Glomerular visceral epithelial cell (primary cell): ENCODE results near the gene LRIT1.
A peak's percentile ranks its signal among the peaks of the same experiment; 100 is the strongest.

ENCODE experiments used
- DNase-seq: peaks from one replicate; pipeline ENCODE4 v3.0.0-alpha.2; 2016; ENCODE audit errors: extremely low spot score

Gene LRIT1

DNA sequence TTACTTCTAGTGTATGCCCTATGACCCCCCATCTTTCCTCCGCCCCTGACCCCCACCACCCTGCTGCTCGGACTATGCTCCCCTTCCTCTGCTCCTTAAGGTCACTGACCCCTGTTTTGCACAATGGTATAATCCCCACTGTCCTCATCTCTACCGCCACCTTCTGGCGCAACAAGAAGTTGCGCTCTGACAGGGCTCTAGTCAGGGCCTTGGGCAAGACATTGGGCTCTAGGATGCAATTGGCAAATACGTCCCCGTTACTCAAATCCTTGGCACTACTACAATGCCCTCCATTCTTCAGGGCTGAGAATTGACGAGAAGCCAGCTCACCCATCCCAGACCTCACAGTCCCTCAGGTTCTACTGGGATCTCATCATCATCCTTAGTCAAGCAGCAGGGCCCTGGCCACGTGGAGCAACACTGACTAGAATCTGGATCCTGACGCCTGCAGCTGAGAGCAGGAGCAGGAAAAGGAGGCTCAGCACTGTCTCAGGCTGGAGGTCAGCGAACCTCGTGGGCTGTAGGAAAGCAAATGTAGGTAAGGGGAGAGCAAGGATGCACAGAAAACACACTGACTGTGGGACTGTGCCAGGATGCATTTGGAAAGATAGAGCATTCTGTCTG lies 26.6 kb downstream of the LRIT1 start:
- no peak for DNase-seq

DNA sequence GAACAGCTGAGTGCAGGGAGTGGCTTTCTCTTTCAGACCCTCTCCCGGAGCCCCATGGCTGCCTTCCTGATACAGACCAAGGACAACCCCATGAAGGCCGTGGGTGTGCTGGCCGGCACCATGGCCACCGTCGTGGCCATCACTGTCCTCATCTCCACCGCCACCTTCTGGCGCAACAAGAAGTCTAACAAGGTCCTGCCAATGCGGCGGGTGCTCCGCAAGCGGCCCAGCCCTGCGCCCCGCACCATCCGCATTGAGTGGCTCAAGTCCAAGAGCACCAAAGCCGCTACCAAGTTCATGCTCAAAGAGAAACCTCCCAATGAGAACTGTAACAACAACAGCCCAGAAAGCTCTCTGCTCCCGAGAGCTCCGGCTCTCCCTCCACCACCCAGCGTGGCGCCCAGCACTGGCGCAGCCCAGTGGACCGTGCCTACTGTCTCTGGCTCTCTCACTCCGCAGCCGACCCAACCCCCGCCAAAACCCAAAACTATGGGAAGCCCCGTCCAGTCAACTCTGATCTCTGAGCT lies 27.2 kb downstream of the LRIT1 start:
- DNase-seq = no peak

DNA sequence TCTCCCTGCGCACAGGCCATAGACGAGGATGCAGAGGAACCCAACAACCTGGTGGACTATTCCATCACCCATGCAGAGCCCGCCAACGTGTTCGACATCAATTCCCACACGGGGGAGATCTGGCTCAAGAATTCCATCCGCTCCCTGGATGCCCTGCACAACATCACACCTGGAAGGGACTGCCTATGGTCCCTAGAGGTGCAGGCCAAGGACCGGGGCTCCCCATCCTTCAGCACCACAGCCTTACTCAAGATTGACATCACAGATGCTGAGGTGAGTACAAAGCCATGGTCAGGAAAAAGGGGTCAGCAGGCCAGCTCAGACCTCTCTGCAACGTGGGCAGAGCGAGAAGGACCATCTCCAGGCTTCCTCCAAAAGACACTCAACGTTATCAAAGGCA lies 28.3 kb downstream of the LRIT1 start:
- DNase-seq = no peak

DNA sequence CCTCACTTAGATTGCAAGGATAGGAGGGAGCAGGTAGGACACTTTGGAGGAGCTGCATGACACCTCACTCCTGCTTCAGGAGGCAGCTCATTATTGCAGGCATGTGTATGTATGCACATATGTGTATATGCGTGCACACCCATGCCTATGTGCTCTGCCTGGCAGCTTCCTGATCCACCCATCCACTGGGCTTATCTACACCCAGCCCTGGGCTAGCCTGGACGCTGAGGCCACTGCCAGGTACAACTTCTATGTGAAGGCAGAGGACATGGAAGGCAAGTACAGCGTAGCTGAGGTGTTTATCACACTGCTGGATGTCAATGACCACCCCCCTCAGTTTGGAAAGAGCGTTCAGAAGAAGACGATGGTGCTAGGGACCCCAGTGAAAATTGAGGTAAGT lies 29.3 kb downstream of the LRIT1 start:
- no peak for DNase-seq

DNA sequence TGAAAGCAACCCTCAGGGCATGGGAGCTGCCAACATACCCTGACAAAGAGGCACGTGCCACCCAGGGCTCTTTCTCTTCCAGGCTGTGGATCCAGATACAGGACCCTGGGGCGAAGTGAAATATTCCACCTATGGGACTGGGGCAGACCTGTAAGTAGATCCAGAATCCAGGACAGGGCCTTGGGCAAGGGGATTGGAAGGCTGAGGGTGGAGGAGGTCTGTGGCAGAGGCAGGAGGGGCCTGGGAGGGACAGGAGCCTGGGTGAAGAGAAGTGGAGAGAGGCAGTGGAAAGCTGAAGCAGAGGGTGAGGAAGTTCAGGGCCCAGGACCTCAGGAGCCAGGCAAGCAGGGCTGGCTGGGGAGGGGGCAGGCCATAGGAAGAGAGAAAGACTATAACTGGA lies 29.8 kb downstream of the LRIT1 start:
- DNase-seq = no peak

DNA sequence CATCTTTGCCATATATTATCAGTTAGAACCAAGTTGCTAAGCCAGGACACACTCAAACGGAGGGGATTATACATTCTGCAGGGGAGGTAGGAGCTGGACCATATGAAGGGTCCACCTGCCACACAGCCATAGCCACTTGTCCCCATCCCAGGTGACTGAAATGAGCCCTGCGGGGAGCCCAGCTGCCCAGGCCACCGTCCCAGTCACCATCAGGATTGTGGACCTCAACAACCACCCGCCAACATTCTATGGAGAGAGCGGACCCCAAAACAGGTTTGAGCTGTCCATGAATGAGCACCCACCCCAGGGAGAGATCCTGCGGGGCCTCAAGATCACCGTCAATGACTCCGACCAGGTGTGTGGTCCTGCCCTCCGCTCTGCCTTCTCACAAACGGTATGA lies 33.3 kb downstream of the LRIT1 start:
- no peak for DNase-seq

DNA sequence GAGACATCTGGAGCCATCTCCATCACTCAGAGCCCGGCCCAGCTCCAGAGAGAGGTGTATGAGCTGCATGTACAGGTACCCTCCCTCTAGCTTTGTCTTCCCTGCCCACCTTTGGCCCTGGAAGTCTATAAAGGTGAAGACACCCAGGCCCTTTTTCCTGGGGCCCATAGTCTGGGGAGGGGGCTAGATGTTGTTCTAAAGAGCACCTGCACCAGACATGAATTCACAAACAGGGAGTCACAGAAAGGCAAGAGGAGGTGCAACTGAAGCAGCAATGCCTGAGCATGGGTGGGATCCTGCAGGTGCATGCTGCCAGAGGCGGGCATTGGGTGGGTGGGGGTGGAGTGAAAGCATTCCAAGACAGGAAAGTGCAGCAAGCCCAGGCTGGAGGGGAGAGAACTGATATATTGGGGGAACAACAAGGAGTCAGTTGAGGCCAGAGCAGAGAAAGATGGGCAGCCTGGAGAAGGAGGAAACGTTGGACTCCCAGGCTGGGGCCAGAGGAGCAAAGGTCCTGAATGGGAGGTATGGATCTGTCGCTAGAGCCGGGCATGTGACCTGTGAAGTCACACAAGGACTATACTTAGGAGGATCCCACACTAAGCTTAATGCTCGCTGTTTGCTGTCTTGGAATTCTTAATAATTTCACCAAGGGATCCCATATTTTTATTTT lies 35.4 kb downstream of the LRIT1 start:
- no peak for DNase-seq

DNA sequence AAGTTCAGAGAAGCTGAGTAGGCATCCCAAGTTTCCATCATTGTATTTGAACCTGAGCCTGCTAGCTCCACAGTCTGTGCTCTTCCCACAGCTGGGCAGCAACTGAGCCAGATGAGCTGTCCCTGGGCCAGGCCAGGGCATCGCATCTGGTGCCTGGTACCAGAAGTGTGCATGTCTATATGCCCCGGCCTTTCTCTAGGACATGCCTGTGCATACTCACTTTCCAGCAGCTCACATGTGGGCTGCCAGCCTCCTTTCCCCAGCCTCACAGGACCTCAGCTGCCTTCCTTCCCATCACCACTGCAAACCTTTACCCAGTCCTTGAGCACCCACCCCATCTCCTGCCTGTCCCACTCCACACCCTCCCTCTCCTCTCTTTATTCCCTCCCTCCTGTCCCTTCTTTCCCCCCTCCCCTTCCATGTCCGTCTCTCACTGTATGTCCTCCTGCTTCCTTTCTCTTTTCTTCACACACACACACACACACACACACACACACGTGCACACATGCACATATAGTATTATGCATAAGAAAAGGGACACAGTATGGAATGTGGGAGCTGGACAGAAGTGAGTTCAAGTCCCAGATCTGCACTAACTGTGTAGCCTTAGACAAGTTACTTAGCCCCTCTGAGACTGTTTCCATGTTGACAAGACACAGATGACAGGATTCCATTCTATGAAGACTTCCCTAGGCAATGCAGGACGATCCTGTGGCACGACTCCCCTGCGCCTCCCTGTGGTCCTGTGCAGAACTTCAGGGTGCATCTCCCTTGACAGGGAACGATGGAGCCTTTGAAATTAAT lies 36.1 kb downstream of the LRIT1 start:
- peak; percentile 76 for DNase-seq

DNA sequence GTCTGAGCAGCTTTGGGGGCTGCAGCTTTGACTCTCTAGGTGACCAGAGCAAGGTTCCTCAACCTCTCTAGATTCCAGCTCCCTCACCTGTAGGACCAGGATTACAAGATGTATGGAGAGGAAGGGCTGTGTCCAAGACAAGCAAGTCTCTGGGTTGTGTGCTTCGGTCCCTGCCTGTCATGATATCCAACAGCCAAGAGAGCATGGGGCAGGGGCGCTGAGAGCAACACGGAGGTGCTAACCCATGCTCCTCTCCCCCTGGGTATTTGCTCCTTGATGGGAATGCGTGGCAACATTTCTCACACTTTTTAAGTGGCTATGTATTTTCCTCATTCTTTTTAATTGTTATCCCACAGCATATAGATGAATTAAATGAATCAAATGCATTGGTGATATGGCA lies 36.7 kb downstream of the LRIT1 start:
- DNase-seq = no peak

DNA sequence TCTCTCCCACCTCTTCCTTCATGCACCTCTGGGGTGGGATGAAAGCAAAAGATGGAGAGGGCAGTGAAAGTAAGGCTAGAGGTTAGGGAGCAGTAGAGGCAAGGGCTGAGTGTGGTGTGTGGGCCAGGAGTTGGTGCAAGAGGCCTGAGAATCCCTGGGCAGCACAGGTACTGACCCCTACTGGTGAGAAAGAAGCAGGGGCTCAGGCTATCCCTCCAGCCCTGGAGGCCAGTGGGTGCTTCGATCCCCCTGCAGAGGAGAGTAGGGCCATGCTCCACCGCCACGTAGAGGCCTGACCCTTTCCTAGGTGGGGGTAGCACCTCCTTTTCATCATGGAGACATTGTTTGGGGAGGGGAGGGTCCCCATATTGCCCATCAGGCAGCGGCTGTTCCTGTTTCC lies 37.2 kb downstream of the LRIT1 start:
- DNase-seq = peak; percentile 26

DNA sequence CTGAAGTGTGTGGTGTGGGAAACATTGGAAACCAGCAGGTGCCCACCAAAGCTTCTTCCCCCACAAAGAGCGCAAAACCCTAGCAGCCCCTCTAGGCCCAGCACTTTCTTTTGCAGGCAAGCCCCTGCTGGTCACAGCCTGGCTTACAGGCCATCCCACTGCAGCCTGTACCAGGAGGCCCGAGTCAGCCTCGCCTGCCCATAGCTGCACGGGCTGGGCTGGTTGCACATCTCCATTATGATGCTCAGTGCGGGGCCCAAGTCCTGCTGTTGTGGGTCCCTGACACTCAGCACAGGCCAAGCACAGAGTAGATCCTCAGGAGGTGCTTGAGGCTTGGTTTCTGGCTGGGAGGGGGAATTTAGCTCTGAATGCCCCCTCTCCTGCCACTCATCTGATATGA lies 39.0 kb downstream of the LRIT1 start:
- DNase-seq = no peak

DNA sequence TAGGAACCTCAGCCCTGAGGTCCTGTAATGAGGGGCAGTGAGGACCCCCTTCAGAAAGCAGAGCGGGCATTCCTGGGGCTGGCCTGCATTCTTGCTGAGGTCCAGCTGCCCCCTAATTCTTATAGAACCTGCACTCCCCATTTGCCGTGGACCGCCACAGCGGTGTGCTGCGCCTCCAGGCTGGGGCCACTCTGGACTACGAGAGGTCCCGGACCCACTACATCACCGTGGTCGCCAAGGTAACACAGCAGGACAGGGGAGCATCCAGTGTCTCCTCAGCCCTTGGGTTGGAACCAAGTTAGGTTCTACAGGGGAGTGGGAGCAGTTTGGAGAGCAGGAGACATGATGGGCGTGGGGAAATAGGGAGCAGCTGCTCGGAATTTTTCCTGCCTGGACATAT lies 39.7 kb downstream of the LRIT1 start:
- no peak for DNase-seq

DNA sequence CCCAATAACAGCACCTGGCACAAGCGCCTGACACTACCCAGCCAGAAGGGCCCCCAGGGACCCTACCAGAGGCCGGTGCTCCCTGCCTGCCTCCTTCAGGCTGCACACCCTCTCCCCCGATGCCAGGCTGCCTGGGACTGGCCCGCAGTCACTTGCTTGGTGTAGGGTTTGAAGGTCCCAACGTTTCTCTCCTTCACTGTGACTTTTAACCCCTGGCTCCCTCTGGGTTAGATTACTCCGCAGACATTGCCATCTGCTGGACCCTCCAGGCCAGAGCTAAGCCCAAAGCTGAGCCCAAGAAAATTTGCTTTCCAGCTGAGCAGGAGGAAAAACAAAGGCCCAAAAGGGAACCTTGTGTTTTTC lies 40.1 kb downstream of the LRIT1 start:
- DNase-seq = no peak

DNA sequence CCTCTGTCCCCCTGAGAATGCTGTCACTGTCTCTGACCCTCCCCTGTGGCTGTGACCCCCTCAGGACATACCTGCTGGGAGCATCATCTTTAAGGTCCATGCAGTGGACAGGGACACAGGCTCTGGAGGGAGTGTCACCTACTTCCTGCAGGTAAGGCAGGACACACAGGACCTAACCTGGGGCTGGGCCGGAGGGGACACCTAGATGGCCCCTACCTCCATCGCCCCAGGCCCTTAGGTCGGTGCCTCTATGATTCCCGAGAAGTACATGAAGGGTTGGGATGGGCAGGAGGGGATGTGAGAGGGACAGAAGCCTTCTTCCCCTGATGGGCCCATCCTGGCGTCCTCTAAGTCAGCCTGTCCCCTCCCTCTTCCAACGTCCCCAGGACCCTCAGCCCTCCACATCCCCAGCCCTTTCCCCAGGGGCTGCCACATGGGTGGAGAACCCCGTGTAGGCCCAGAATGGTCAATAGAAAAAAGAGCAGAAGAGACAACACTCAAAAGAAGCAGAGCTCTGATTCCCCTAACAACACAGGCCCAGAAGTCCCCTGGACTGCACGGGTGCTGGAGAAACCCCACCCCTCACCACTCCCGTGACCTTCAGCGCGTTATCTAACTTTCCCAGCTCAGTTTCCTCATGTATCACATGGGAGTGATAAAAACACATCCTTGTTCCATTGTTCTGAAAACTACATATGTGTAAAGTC lies 40.7 kb downstream of the LRIT1 start:
- no peak for DNase-seq

DNA sequence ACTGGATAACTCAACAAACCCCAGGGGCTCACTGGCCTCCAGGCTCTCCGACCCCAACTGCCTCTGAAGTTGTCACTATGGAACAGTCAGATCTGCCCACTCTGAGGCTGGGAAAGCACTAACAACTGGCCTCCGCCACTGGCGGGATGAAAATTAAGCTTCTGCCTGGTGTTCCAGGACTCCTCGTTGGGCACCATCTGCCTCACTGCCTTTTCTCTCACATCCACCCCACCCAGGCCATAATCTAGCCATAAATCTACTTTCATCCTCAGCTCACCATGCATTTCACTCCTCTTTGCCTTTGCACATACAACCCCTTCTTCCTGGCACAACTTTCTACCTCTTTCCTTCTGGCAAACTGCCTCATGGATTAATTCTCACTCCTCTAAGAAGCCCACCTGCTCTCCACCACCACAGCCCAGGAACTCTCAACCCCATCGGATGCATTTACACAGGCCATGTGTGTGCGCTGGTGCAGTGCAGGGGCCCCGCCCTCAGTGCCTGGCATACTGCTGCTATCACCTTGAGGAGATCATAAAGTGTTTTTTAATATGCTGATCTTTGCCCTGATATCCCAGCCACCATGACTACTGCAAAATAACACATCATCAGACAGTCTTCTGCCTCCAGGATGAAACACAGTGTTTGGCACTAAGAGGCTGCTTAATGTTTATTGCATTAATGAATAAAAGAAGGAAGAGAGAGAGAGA lies 43.0 kb downstream of the LRIT1 start:
- no peak for DNase-seq

DNA sequence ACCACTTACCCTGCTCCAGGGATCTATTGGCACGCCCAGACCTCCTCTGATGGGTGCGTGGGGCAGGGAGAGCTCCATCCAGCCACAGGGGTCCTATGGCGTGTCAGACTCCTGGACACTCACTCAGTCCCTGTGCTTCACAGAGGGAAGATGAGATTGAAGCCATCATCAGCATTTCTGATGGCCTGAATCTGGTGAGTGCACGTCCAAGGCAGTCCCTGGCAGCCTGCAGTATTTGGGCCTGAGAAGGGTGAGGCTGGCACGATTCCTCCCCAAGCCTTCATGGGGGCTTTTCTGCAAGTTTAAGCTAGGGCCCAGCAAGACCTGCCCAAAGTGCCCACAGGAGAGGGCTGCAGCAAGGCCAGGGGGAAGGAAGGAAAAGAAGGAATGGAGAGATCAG lies 43.7 kb downstream of the LRIT1 start:
- no peak for DNase-seq

DNA sequence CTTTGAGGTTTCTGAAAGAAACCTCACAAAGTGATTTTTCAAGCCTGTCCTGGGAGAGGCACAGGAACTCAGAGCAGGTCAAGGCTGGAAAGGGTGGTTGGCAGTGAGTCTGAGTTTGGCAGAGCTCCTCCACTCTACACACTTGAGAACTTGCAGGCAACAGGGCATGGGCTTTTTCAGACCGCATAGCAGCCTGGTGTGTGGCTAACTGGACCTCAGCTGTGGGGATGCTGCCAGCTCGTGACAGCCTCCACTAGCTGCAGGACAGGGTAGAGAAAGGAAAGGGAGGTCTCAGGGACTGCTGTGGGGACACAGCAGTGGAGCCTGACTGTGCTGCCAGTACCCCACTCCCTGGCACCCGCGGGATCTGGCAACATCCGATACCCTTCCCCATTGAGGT lies 44.4 kb downstream of the LRIT1 start:
- DNase-seq = peak; percentile 13

DNA sequence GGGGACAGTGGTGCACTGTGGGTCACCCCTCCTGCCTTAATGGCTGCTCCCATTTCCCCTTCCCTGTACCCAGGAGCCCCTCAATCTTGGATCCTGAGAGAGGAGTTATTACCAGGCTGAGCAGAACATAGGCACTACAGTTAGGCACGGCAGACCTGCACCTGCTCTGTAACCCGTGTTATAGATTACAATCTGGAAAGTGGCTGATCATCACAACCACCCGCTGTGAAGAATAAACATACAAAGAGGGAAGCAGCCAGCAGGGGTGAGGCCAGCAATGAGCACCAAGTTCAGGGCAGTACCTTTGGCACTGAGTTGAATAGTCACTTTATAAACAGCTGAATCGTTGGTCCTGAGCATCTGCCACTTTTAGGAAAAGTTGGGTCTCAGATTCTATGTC lies 45.3 kb downstream of the LRIT1 start:
- DNase-seq = no peak

DNA sequence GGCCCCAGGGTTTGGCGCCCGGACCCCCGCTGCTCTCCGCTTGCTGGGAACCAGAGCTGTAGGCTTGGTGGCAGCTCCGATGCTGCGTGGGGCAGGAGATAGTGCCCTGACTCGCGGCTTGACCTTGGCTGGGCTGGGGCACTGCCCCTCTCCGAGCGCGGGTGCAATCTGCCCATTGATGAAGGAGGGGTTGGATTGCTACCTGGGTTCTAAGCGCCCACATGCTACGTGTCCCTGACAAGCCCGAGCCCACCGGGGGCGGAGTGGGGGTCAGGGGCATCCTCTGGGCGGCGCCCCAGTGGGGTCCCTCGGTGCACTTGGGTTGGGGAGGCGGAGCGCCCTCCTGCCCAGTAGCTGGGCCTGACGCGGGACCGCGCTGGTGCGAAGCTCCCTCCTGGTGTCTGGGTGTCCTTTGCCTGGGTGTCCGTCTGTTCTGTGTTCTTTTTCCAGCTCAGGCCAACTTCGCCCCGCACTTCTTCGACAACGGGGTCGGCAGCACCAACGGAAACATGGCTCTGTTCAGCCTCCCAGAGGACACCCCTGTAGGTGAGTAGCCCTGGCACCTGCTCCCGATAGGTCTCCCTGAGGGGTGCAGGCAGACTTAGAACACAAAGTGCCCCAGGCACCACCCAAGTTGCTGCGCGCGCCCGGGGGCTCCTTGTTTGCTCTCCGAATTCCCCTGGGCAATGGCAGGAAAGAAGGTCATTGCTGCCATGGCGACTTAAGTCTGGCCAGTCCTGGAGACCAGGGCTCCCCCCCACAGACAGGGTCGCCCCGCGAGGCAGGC lies 46.1 kb downstream of the LRIT1 start:
- DNase-seq = no peak

DNA sequence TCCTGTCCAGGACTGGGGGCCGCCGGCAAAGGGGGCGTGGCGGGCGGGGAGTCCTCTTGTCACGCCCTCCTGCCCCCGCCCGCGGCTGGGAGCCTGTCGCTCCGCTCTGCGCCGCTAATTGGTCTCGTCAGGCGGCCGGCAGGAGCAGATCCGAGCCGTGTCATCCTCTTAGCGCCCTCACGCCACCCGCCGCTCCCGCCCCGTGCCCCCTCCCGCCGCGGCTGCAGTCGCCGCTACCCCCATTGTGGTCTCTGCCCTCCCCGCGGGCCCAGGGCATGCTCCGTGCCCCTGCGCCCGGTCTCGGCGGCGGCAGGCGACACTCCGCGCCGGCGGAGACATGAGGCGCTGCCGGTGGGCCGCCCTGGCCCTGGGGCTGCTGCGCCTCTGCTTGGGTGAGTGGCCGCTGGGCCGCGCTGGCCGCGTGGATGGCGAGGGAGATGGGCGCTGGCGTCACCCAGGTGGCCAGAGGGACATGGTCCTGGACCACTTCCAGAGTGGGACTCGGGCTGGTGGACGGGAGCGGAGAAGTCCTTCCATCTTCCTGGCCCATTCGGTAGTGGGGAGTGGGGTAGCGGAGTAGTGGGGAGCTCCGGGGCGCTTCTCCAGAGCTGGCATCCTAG lies 46.8 kb downstream of the LRIT1 start, which contains the start of gene CDHR1:
CDHR1 (plus strand) TSS at position 114 of the 620 bp plus-strand sequence; CDS start at position 338, 224 bp downstream.
- DNase-seq = peak; percentile 53
